Neutrophil (primary cell): ENCODE data around the gene HRH1.
A peak's percentile ranks its signal among the peaks of the same experiment; 100 is the strongest.

Experiments
- H3K27ac ChIP-seq: fragments of 200-600 bp; sonication (generic); 2 replicates; pipeline ENCODE4 v1.5.1; 2016; ENCODE audit warnings: mild to moderate bottlenecking, moderate library complexity
- H3K27me3 ChIP-seq: fragments of 200-600 bp; sonication (generic); 2 replicates; pipeline ENCODE4 v1.6.0; 2016; ENCODE audit warnings: mild to moderate bottlenecking
- H3K36me3 ChIP-seq: fragments of 200-600 bp; sonication (generic); 2 replicates; pipeline ENCODE4 v1.5.1; 2017
- H3K4me1 ChIP-seq, 2 experiments: fragments of 200-600 bp in 1 of 2; sonication (generic) in 1 of 2; 1 replicate in 1 of 2; 2 replicates in 1 of 2; pipeline versions ENCODE4 v1.5.1 to v1.6.1; 2013 to 2016; ENCODE audit warnings: low read depth in 1 of 2, low read length in 1 of 2, mild to moderate bottlenecking in 1 of 2, moderate library complexity in 1 of 2; ENCODE audit not compliant: control insufficient read depth in 1 of 2, insufficient read depth in 1 of 2
- H3K4me3 ChIP-seq, 2 experiments: fragments of 200-600 bp in 1 of 2; sonication (generic) in 1 of 2; 1 replicate in 1 of 2; 2 replicates in 1 of 2; pipeline ENCODE4 v1.5.1; 2013 to 2016; ENCODE audit warnings: low read depth in 1 of 2, low read length in 1 of 2, mild to moderate bottlenecking in 1 of 2, moderate library complexity in 1 of 2
- H3K9me3 ChIP-seq: fragments of 200-600 bp; sonication (generic); 2 replicates; pipeline ENCODE4 v1.5.1; 2016
- CTCF ChIP-seq: fragments of 200-600 bp; sonication (generic); IDR thresholded peaks from 2 replicates; pipeline ENCODE4 v1.5.1; 2016; ENCODE audit warnings: antibody characterized with exemption

HRH1 gene

GRCh38 chr3:11187681-11188080 lies 33.4 kb downstream of the HRH1 start:
- peak overlapping the region; percentile 71 for H3K27ac ChIP-seq
- TF ChIP-seq CTCF, result no peak

GRCh38 chr3:11188231-11188630 lies 33.9 kb downstream of the HRH1 start:
- H3K4me3 ChIP-seq, result no peak overlapping the region
- peak overlapping the region; percentile 71 for H3K27ac ChIP-seq
- H3K36me3 ChIP-seq, result peaks cover 25% of the 10 kb centered on the region
- H3K9me3 ChIP-seq, result no peaks in the 10 kb centered on the region
- H3K27me3 ChIP-seq, result no peaks in the 10 kb centered on the region
- peaks cover 37 to 46% of the 10 kb centered on the region in 2 experiments for H3K4me1 ChIP-seq
- no peak for TF ChIP-seq CTCF

More at GRCh38 chr3:11187681-11188080, 33.4 kb downstream of the HRH1 start:
- Histone ChIP-seq H3K9me3 (no peaks in the 10 kb centered on the region), H3K36me3 (peaks cover 25% of the 10 kb centered on the region), H3K4me3 (no peak overlapping the region), H3K4me1 (peaks cover 37 to 46% of the 10 kb centered on the region in 2 experiments), H3K27me3 (no peaks in the 10 kb centered on the region)

- Histone ChIP-seq H3K4me3 (no peak overlapping the region), H3K36me3 (peaks cover 36% of the 10 kb centered on the region), H3K9me3 (no peaks in the 10 kb centered on the region), H3K27me3 (no peaks in the 10 kb centered on the region), H3K4me1 (peaks cover 53 to 55% of the 10 kb centered on the region in 2 experiments), H3K27ac (no peak overlapping the region)
- TF ChIP-seq CTCF, result no peak
Observed at GRCh38 chr3:11195201-11195600, 40.9 kb downstream of the HRH1 start.

GRCh38 chr3:11195721-11196332 lies 41.5 kb downstream of the HRH1 start:
- Histone ChIP-seq H3K9me3 (no peaks in the 10 kb centered on the region), H3K36me3 (peaks cover 33% of the 10 kb centered on the region), H3K27ac (no peak overlapping the region), H3K4me1 (peaks cover 59 to 62% of the 10 kb centered on the region in 2 experiments), H3K27me3 (no peaks in the 10 kb centered on the region), H3K4me3 (no peak overlapping the region)
- TF ChIP-seq CTCF, result no peak

- Histone ChIP-seq H3K27ac (no peak overlapping the region), H3K27me3 (no peaks in the 10 kb centered on the region), H3K4me3 (no peak overlapping the region), H3K36me3 (peaks cover 16% of the 10 kb centered on the region), H3K9me3 (no peaks in the 10 kb centered on the region), H3K4me1 (peaks cover 72 to 73% of the 10 kb centered on the region in 2 experiments)
- no peak for TF ChIP-seq CTCF
Observed at GRCh38 chr3:11197484-11197883, 43.2 kb downstream of the HRH1 start.
